Endothelial cell of umbilical vein (primary cell): ENCODE results near the gene ZNF595. TPM values are rescaled to one million over a fixed set of nuclear protein-coding genes. Genes with fewer than 3 reads are reported as not detected.

Experiments used
- BruUV-seq: library from RNA; stranded (reverse); fragments of 400-500 nt; replicated peaks from 2 replicates; lab custom pipeline; 2021; lab: Mats Ljungman, UMichigan
- CTCF ChIA-PET: fragments of 300-600, 350-600 bp; sonication (Branson Sonifier 250); formaldehyde crosslinking; loops from one replicate; lab custom pipeline; 2021; ENCODE audit warnings: antibody characterized with exemption, inconsistent platforms; lab: Charles Lee
- POLR2A ChIA-PET: fragments of 300-600, 350-600 bp; sonication (Branson Sonifier 250); formaldehyde crosslinking; loops from one replicate; lab custom pipeline; 2021; ENCODE audit warnings: antibody characterized with exemption, inconsistent platforms; lab: Charles Lee
- DNase-seq: peaks from one replicate; pipeline ENCODE4 v3.0.0-alpha.2; 2011; ENCODE audit warnings: low read depth, low spot score
- FAIRE-seq: peaks from 2 replicates; lab custom pipeline; 2011; peaks lifted over from hg19 to GRCh38; lab: Jason Lieb, UNC
- H2AFZ ChIP-seq: 2 replicates; pipeline ENCODE4 v1.6.0; 2012; ENCODE audit warnings: low read depth, low read length, control low read depth, inconsistent platforms
- H3K27ac ChIP-seq: 2 replicates; pipeline ENCODE4 v1.5.1; 2011; ENCODE audit warnings: low read depth, mild to moderate bottlenecking, control low read depth, low read length, moderate library complexity; ENCODE audit not compliant: insufficient read depth
- H3K27me3 ChIP-seq, 2 experiments: 2 replicates each; pipeline versions ENCODE4 v1.6.0 to v1.6.1; 2011; ENCODE audit warnings: low read length in 2 of 2, mixed read lengths in 1 of 2; ENCODE audit not compliant: control insufficient read depth in 2 of 2, insufficient read depth in 2 of 2
- H3K36me3 ChIP-seq, 2 experiments: 2 replicates in 1 of 2; 3 replicates in 1 of 2; pipeline ENCODE4 v1.5.1; 2011; ENCODE audit warnings: low read length in 2 of 2, mild to moderate bottlenecking in 1 of 2, moderate library complexity in 1 of 2; ENCODE audit not compliant: control insufficient read depth in 2 of 2, insufficient read depth in 2 of 2; ENCODE audit errors: extremely low read depth in 1 of 2
- H3K4me1 ChIP-seq: 3 replicates; pipeline ENCODE4 v1.5.1; 2011; ENCODE audit warnings: mild to moderate bottlenecking, low read length; ENCODE audit not compliant: control insufficient read depth, insufficient read depth; ENCODE audit errors: extremely low read depth
- H3K4me2 ChIP-seq: 2 replicates; pipeline ENCODE4 v1.6.1; 2011; ENCODE audit warnings: low read length, control low read depth, mixed read lengths; ENCODE audit not compliant: insufficient read depth
- H3K4me3 ChIP-seq, 3 experiments: fragments of 200-600 bp in 1 of 3; sonication (generic), shearing (Covaris generic) in 1 of 3; replicated peaks in 1 of 3; 2 replicates each; pipeline ENCODE4 v1.5.1; 2011 to 2016; ENCODE audit warnings: control low read depth in 3 of 3, low read length in 3 of 3, mild to moderate bottlenecking in 2 of 3, inconsistent platforms in 1 of 3, low read depth in 1 of 3, moderate library complexity in 1 of 3; ENCODE audit not compliant: insufficient read depth in 1 of 3
- H3K79me2 ChIP-seq: 2 replicates; pipeline ENCODE4 v1.6.0; 2012; ENCODE audit warnings: low read length, inconsistent platforms; ENCODE audit not compliant: control insufficient read depth, insufficient read depth
- H3K9ac ChIP-seq: replicated peaks from 2 replicates; pipeline ENCODE3; 2011; ENCODE audit warnings: low read length, control low read depth; ENCODE audit not compliant: insufficient read depth; ENCODE audit errors: extremely low read depth
- H3K9me1 ChIP-seq: replicated peaks from 3 replicates; pipeline ENCODE4 v1.6.0; 2011; ENCODE audit warnings: mild to moderate bottlenecking, low read length; ENCODE audit not compliant: control insufficient read depth, insufficient read depth; ENCODE audit errors: extremely low read depth
- H3K9me3 ChIP-seq: replicated peaks from 2 replicates; pipeline ENCODE4 v1.5.1; 2012; ENCODE audit warnings: low read length, inconsistent platforms; ENCODE audit not compliant: control insufficient read depth, insufficient read depth
- H4K20me1 ChIP-seq: replicated peaks from 2 replicates; pipeline ENCODE3; 2011; ENCODE audit warnings: mild to moderate bottlenecking, low read length; ENCODE audit not compliant: control insufficient read depth, insufficient read depth; ENCODE audit errors: extremely low read depth
- EZH2 ChIP-seq: IDR thresholded peaks from 2 replicates; pipeline ENCODE4 v1.6.1; 2012; ENCODE audit warnings: borderline replicate concordance, low read depth, mild to moderate bottlenecking, moderate library complexity, low read length, inconsistent platforms; ENCODE audit not compliant: severe bottlenecking
- FOS ChIP-seq: IDR thresholded peaks from 2 replicates; pipeline ENCODE4 v1.6.1; 2011; ENCODE audit warnings: mild to moderate bottlenecking, low read length, moderate library complexity, borderline replicate concordance; ENCODE audit not compliant: insufficient read depth
- GATA2 ChIP-seq: IDR thresholded peaks from 2 replicates; pipeline ENCODE4 v1.7.0; 2011; ENCODE audit warnings: low read depth, mild to moderate bottlenecking, moderate library complexity, mixed read lengths, low read length; ENCODE audit not compliant: insufficient read length, insufficient read depth
- JUN ChIP-seq: IDR thresholded peaks from 2 replicates; pipeline ENCODE4 v1.6.1; 2011; ENCODE audit warnings: borderline replicate concordance, low read depth; ENCODE audit not compliant: insufficient read length, insufficient read depth
- MYC ChIP-seq: IDR thresholded peaks from one replicate; pipeline ENCODE4 v1.6.1; 2011; ENCODE audit warnings: mild to moderate bottlenecking, low read depth, low read length
- POLR2A ChIP-seq: IDR thresholded peaks from 2 replicates; pipeline ENCODE4 v1.6.1; 2012; ENCODE audit warnings: low read depth, mild to moderate bottlenecking, control low read depth, low read length
- POLR2AphosphoS5 ChIP-seq: IDR thresholded peaks from 2 replicates; pipeline ENCODE4 v1.6.1; 2012; ENCODE audit warnings: low read depth, mild to moderate bottlenecking, control low read depth, low read length, moderate library complexity; ENCODE audit not compliant: insufficient read depth
- dilution Hi-C: fragments of 300-500 bp; cut with MboI; formaldehyde crosslinking; loops from one replicate; pipeline ENCODE4 v1.15.0; 2019; ENCODE audit warnings: low sequenced_read_pairs; ENCODE audit not compliant: extremely low pct_ligation_motif_present
- intact Hi-C: fragments of 100-400 bp; cut with micrococcal nuclease; formaldehyde crosslinking; loops from one replicate; pipeline ENCODE4 v1.10.0; 2022
- polyA plus RNA-seq, 4 experiments: library from polyadenylated mRNA; depleted of rRNA in 3 of 4; stranded (reverse) in 3 of 4; unstranded in 1 of 4; fragments of >200 nt; gene quantifications; 2 replicates each; pipeline versions ENCODE4 v1.2.1 to v1.2.3, GENCODE V29; 2011 to 2012; ENCODE audit warnings: missing spikeins in 1 of 4
- total RNA-seq: library from RNA; stranded (reverse); gene quantifications from 2 replicates; pipeline ENCODE4 v1.2.3, GENCODE V29; 2021
- TF ChIP-seq, protein P1 (sequence below): IDR thresholded peaks from 2 replicates; pipeline ENCODE4 v1.6.1; 2011; ENCODE audit not compliant: insufficient read depth, insufficient read length
- TF ChIP-seq, protein P2 (sequence below), 2 donors: IDR thresholded peaks; 1 replicate in 1 of 2; 2 replicates in 1 of 2; pipeline ENCODE4 v1.5.1; 2011; ENCODE audit warnings: low read length in 2 of 2, mild to moderate bottlenecking in 2 of 2, moderate library complexity in 2 of 2, control low read depth in 1 of 2, inconsistent platforms in 1 of 2, low read depth in 1 of 2; ENCODE audit not compliant: insufficient read depth in 1 of 2; ENCODE audit errors: extremely low read depth in 1 of 2

The ZNF595 gene
- total and polyA plus RNA-seq, 2 donors (not counting 3 experiments of a cell fraction or from before 2014, with no cell fraction given), result 1.8 to 11.1 TPM

DNA sequence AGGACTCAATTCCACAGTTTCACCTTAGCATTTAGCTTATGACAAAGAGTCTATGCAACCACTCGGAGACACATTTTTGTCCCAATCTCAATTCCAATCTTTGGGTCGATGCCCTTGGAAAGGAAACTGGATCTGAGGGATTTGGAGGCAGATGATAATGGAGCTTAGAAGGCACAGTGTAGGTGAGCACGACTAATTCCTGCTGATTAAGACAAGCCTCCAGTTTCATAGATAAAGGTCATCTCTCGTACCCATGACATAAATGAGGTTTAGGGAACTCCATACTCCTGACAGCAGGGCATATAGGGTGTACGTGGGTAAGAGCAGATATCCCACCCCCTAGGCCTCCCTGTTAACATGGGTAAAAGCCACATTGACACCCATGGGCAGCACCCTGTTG, 46.7 kb downstream of the ZNF595 start:
- FAIRE-seq, result no peak
- no peaks in the 10 kb centered on the region for H4K20me1 ChIP-seq

More for the DNA sequence above, 46.7 kb downstream of the ZNF595 start:
- no TSS peak for BruUV-seq
- DNase-seq, result no peak
- TF ChIP-seq JUN (no peak), POLR2AphosphoS5 (no peak), GATA2 (no peak), EZH2 (no peak), MYC (no peak), POLR2A (no peak), FOS (no peak)
- TF ChIP-seq, protein P1, sequence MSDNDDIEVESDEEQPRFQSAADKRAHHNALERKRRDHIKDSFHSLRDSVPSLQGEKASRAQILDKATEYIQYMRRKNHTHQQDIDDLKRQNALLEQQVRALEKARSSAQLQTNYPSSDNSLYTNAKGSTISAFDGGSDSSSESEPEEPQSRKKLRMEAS, result no peak
- TF ChIP-seq, protein P2, sequence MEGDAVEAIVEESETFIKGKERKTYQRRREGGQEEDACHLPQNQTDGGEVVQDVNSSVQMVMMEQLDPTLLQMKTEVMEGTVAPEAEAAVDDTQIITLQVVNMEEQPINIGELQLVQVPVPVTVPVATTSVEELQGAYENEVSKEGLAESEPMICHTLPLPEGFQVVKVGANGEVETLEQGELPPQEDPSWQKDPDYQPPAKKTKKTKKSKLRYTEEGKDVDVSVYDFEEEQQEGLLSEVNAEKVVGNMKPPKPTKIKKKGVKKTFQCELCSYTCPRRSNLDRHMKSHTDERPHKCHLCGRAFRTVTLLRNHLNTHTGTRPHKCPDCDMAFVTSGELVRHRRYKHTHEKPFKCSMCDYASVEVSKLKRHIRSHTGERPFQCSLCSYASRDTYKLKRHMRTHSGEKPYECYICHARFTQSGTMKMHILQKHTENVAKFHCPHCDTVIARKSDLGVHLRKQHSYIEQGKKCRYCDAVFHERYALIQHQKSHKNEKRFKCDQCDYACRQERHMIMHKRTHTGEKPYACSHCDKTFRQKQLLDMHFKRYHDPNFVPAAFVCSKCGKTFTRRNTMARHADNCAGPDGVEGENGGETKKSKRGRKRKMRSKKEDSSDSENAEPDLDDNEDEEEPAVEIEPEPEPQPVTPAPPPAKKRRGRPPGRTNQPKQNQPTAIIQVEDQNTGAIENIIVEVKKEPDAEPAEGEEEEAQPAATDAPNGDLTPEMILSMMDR (IDR thresholded peaks at IDR 0.05; ENCODE audit: extremely low read depth in 1 of 2, insufficient read depth in 1 of 2, low read depth in 1 of 2, low read length in 2 of 2), result no peak
- H3K4me2 ChIP-seq, result no peak overlapping the region
- no peak overlapping the region for H2AFZ ChIP-seq
- ChIA-PET CTCF (no interaction called here), POLR2A (no interaction called here)
- H3K9me3 ChIP-seq, result peaks cover 6% of the 10 kb centered on the region
- H3K4me3 ChIP-seq, result no peak overlapping the region
- no peaks in the 10 kb centered on the region for H3K36me3 ChIP-seq
- dilution Hi-C loops (no loop called here), intact Hi-C loops (no loop called here)
- H3K9me1 ChIP-seq, result no peaks in the 10 kb centered on the region
- H3K9ac ChIP-seq, result no peak overlapping the region
- H3K27me3 ChIP-seq, result no peaks in the 10 kb centered on the region
- H3K79me2 ChIP-seq, result no peaks in the 10 kb centered on the region
- no peak overlapping the region for H3K27ac ChIP-seq
- H3K4me1 ChIP-seq, result no peaks in the 10 kb centered on the region
